Transverse colon (tissue), 3 donors: ENCODE data around the gene ULBP2.

Source experiments
- POLR2A ChIP-seq: fragments of 450-650 bp; IDR thresholded peaks from one replicate; pipeline ENCODE4 v1.6.1; 2016; ENCODE audit warnings: antibody characterized with exemption, mild to moderate bottlenecking, moderate library complexity
- TF ChIP-seq, protein P1 (sequence below), 5 experiments: fragments of 200-600 bp in 3 of 5; fragments of 450-650 bp in 2 of 5; sonication (generic) in 3 of 5; IDR thresholded peaks; 1 replicate in 2 of 5; 2 replicates in 3 of 5; pipeline ENCODE4 v1.5.1; 2016 to 2017; ENCODE audit warnings: antibody characterized with exemption in 5 of 5, inconsistent platforms in 3 of 5, mild to moderate bottlenecking in 2 of 5, moderate library complexity in 1 of 5

DNA sequence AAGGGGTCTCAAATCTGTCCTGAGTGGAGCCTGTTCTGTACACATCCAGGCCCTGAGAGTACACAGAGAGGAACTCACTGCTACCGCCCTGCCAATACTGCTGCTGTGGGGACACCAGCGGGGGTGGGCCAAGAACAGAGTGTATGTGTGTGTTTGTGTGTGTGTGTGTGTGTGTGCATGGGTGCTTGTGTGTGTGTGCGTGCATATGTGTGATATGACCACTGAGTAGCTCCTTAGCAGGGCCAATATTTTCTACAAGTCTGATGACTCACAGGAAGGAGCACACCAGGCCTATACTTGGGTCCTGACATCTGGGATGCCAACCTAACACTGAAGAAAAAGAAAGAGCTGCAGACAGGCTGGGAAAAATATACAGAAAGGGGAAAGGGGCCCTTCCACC lies 45.3 kb upstream of the ULBP2 start:
- TF ChIP-seq, protein P1, sequence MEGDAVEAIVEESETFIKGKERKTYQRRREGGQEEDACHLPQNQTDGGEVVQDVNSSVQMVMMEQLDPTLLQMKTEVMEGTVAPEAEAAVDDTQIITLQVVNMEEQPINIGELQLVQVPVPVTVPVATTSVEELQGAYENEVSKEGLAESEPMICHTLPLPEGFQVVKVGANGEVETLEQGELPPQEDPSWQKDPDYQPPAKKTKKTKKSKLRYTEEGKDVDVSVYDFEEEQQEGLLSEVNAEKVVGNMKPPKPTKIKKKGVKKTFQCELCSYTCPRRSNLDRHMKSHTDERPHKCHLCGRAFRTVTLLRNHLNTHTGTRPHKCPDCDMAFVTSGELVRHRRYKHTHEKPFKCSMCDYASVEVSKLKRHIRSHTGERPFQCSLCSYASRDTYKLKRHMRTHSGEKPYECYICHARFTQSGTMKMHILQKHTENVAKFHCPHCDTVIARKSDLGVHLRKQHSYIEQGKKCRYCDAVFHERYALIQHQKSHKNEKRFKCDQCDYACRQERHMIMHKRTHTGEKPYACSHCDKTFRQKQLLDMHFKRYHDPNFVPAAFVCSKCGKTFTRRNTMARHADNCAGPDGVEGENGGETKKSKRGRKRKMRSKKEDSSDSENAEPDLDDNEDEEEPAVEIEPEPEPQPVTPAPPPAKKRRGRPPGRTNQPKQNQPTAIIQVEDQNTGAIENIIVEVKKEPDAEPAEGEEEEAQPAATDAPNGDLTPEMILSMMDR (IDR thresholded peaks at IDR 0.05), result no peak
- no peak for TF ChIP-seq POLR2A
